Stimulated activated effector memory CD8-positive, alpha-beta T cell treated with anti-CD3 and anti-CD28 coated beads, Interleukin-12 subunit alpha, Interleukin-12 subunit beta, amount 100 ng/mL, for 72 hours (primary cell): ENCODE measurements around the gene CHRND.
"Not testable (repeated sequence)": the region's sequence is repeated elsewhere in the genome, so short reads cannot be mapped to it uniquely, and the experiment has no call there.

ENCODE experiments used
- ATAC-seq: fragments of 150-1000 bp; cut with Tn5 transposase; 2 replicates; pipeline ENCODE4 v1.10.0; 2021
- DNase-seq, 2 donors: peaks; one replicate each; pipeline ENCODE4 v3.0.0; 2021 to 2022; ENCODE audit warnings: low spot score in 2 of 2
- H3K27ac Mint-ChIP-seq: one replicate; pipeline ENCODE4 v1.8.0; 2022; ENCODE audit warnings: mild to moderate bottlenecking, mixed read lengths
- H3K36me3 Mint-ChIP-seq: one replicate; pipeline ENCODE4 v1.8.0; 2022; ENCODE audit warnings: mild to moderate bottlenecking, mixed read lengths
- H3K4me1 Mint-ChIP-seq: one replicate; pipeline ENCODE4 v1.8.0; 2022; ENCODE audit warnings: mixed read lengths
- H3K4me3 Mint-ChIP-seq: one replicate; pipeline ENCODE4 v1.8.0; 2022; ENCODE audit warnings: mild to moderate bottlenecking, mixed read lengths
- H3K9me3 Mint-ChIP-seq: one replicate; pipeline ENCODE4 v1.8.0; 2022; ENCODE audit warnings: mixed read lengths

Gene CHRND

DNA sequence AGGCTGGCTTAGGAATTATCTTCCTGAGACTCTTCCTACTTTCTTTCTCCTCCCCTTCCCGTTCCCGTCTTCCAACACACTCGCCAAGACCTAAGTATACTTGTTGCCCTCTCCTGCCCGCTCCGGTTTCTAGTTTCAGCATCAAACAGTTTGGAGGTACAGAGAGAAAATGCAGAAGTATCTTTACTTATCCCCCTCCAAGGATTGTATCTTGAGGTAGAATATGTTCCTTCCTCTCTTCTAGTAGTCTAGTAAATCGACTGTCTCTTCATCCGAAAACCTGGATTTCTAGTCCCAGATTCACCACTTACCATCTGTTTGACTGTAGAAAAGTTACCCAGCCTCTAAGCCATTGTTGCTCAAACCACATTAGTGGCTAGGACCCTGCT is 25.3 kb downstream of the CHRND start:
- H3K4me3 Mint-ChIP-seq = peak overlapping the region; percentile 89
- H3K4me1 Mint-ChIP-seq = peaks cover 73% of the 10 kb centered on the region
- peak overlapping the region; percentile 98 for H3K27ac Mint-ChIP-seq
- peaks cover 57% of the 10 kb centered on the region for H3K36me3 Mint-ChIP-seq
- DNase-seq (no peak), ATAC-seq (no peak)
- H3K9me3 Mint-ChIP-seq = no peaks in the 10 kb centered on the region

DNA sequence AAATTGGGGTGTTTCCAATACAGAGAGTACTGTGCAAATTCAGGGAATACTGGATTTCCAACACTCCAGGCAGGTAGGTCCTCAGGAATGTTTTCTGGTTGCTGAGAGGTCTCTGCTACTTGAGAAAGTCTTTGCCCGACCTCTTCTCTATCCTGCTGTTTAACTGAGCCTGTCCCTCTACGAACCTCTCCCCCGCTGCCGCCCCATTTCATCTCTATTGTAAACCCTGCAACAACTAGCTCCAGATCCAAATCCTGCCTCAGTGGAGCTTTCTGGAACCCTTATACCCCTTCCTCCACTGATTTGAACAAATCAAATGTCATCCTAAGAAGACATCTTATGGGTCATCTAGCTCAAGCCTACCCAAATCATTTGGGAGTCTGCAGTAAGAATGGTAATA is 25.8 kb downstream of the CHRND start:
- DNase-seq (no peak), ATAC-seq (no peak)
- Mint-ChIP-seq H3K27ac (peak overlapping the region; percentile 98), H3K4me1 (peaks cover 71% of the 10 kb centered on the region), H3K9me3 (no peaks in the 10 kb centered on the region), H3K4me3 (peak overlapping the region; percentile 89), H3K36me3 (peaks cover 57% of the 10 kb centered on the region)

DNA sequence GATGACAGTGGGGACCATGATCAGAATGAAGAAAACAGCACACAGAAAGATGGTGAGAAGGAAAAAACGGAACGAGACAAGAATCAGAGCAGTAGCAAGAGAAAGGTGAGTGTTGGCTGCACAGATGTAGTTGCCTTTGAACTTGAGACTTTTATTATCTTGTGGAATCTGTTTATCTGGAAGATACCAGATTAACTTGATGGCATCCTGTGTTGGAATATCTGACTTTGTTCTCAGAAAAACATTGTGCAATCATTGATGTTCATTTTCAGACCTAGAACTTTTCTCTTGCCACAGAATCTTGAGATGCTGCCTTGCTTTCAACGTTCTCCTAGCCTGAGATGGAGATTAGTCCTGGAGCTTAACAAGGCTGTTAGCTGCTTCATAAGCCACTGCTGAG is 30.5 kb downstream of the CHRND start:
- no peaks in the 10 kb centered on the region for H3K9me3 Mint-ChIP-seq
- ATAC-seq (no peak), DNase-seq (no peak)
- peak overlapping the region; percentile 35 for H3K27ac Mint-ChIP-seq
- peaks cover 81% of the 10 kb centered on the region for H3K36me3 Mint-ChIP-seq
- H3K4me1 Mint-ChIP-seq = peaks cover 45% of the 10 kb centered on the region
- no peak overlapping the region for H3K4me3 Mint-ChIP-seq

DNA sequence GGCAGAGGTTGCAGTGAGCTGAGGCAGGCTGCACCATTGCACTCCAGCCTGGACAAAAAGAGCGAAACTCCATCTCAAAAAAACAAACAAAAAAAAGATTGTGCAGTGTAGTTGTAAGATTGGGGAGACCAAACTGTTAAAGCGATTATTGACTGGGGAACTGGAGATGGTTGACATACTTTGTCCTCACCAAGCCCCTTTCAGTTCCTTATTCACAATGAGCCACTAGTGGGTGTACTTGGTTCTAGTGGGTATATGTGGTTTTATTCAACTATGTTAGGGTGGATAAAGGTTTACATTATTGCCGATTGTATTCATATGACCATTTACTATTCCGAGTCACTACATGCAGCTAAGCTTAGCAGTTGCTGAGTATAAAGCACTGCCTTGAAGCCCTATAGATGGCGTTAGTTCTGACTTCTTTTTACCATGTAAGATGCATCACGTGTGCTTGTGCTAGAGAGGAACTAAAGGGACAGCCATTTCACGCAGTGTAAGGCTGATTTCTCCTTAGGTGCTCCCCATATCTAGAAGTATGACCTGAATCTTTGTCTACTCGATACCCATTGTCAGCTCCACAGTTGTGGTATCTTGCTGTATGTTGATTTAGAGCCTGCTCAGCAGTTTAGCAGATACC is 36.7 kb downstream of the CHRND start:
- ATAC-seq (no peak), DNase-seq (no peak)
- Mint-ChIP-seq H3K4me1 (no peaks in the 10 kb centered on the region), H3K27ac (no peak overlapping the region), H3K36me3 (peaks cover 99% of the 10 kb centered on the region), H3K4me3 (no peak overlapping the region), H3K9me3 (no peaks in the 10 kb centered on the region)

DNA sequence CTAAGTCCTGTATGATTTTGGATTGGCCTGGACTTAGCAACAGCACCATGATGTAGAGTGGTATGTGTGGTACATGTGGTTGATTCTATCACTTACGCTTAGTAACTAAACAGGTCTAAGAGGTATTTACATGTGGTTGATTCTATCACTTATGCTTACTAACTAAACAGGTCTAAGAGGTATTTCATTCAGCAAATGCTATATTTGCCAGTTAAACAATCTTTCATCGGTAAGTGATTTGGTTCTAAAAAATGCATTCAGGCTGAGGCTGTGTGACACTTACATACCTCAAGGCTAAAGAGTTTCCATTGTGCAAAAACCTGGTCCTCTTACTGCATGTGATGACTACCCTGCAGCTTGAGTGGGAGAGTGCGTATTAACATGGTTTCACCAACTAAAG is 37.6 kb downstream of the CHRND start:
- no peak for DNase-seq
- Mint-ChIP-seq H3K4me3 (no peak overlapping the region), H3K4me1 (no peaks in the 10 kb centered on the region), H3K9me3 (no peaks in the 10 kb centered on the region), H3K27ac (no peak overlapping the region), H3K36me3 (peaks cover 99% of the 10 kb centered on the region)
- ATAC-seq = peak; percentile 55

DNA sequence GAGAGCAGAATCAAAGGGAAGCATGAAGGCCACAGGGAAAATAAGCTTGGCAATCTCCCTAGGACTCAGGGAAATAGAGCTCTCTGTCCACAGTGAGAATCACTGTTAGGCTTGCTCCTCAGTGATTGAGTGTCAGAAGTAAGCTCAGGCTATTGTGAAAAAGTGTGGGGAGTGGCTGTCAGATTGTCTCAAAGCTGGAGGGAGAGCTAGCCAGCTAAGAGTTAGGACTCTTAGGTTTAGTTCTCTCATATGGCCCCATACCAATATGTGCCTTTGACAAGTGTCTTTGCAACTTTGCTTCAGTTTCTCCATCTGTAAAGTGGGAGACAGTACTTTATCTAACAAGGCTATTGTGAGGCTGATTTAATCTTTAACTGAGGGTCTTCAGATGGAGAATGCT is 41.8 kb downstream of the CHRND start:
- no peak overlapping the region for H3K27ac Mint-ChIP-seq
- no peak for ATAC-seq

DNA sequence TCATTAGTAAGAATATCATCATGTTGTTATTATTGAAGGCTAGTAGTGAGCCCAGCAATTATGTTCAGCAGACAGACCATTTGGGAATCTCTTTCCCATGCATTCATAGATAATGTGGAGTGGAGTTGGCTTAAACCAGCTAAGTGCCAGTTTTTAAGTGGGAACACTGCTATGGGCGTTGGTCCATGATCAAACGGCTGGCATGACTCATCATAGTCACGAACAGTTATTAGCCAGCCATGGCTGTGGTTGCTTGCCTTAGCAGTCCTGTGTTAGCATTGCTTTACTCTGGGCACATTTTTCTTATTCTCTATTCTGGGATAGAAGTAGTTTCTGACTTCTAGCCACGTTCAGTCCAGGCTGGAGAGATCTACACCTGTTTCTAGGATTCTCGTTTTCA is 42.2 kb downstream of the CHRND start:
- no peaks in the 10 kb centered on the region for H3K4me1 Mint-ChIP-seq
- no peak overlapping the region for H3K4me3 Mint-ChIP-seq
- H3K27ac Mint-ChIP-seq = no peak overlapping the region
- DNase-seq (no peak), ATAC-seq (no peak)
- H3K9me3 Mint-ChIP-seq = no peaks in the 10 kb centered on the region
- H3K36me3 Mint-ChIP-seq = peaks cover 100% of the 10 kb centered on the region

More for the DNA sequence above, 41.8 kb downstream of the CHRND start:
- peaks cover 100% of the 10 kb centered on the region for H3K36me3 Mint-ChIP-seq
- H3K9me3 Mint-ChIP-seq = no peaks in the 10 kb centered on the region
- DNase-seq = no peak
- no peak overlapping the region for H3K4me3 Mint-ChIP-seq
- no peaks in the 10 kb centered on the region for H3K4me1 Mint-ChIP-seq

DNA sequence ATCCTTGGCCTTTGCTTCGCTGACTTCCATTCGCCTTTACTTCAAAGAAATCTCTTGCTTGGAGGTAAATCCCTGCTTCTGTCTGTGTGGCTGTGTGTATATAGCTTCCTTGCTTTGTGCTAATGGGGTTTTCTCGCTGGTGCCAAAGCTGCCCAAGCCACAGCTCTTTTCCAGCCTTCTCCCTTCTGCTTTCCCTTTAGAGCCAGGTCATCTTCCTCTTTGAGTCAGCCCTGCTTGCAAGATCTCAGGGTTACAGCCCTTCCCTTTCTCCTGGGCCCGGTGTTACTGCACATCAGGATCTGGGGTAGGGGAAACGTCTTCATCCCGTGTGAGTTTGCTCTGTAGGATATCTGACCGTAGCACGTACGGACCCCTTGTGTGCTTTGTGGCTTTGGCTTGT is 43.6 kb downstream of the CHRND start:
- DNase-seq (no peak), ATAC-seq (no peak)
- Mint-ChIP-seq H3K27ac (no peak overlapping the region), H3K36me3 (peaks cover 100% of the 10 kb centered on the region), H3K4me1 (no peaks in the 10 kb centered on the region), H3K4me3 (no peak overlapping the region), H3K9me3 (no peaks in the 10 kb centered on the region)

DNA sequence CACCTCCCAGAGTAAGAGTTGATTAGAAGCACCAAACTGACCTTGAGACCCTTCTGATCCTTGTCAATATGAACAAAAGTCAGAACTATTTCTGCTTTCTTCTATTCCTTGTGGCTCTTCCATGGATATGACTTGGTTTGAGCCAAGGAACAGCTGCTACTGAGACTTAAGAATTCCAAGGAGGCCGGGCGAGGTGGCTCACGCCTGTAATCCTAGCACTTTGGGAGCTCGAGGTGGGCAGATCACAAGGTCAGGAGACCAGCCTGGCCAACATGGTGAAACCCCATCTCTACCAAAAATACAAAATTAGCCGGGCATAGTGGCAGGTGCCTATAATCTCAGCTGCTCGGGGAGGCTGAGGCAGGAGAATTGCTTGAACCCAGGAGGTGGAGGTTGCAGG is 44.5 kb downstream of the CHRND start:
- H3K27ac Mint-ChIP-seq, H3K4me1 Mint-ChIP-seq, H3K9me3 Mint-ChIP-seq, DNase-seq, H3K4me3 Mint-ChIP-seq, ATAC-seq: not testable (repeated sequence)
- peaks cover 100% of the 10 kb centered on the region for H3K36me3 Mint-ChIP-seq

DNA sequence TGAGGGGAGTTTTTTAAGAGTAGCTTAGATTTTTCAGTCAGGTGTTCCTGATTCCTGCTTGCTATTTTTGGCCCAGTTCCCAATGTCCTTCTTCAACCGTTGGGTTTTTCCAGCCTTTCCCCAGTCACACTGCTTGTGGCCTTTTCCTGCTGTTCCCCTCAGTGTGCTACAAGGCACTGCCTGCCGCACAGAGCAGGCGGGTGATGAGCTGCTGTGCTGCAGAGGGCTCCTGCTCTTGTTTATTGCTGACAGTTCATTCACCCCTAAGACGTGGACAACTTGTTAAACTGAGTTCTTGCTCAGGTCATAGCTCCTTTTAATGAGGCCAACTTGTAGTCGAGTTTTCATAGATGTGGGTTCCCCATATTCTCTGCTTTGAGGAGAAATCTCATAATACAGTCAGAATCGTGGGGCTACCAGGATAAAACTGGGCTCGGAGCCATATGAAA is 45.1 kb downstream of the CHRND start:
- H3K9me3 Mint-ChIP-seq = no peaks in the 10 kb centered on the region

DNA sequence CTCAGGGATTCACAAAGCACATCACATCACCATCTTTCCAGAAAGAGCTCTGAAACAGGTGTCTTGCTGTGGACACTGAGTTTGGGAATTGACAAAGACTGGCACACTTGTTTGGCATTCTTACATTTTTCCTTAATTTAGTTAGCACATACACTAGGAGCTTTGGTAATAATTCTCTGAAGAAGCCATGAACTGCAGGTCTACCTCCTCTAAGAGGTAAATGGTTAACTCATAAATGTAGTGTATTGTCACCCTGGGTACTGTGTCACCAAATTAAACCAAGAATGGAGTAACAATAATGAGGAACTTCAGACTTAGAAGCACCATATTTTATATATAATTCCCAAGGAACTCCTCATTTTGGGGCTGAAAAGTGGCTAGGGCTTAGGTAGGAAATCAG is 47.1 kb downstream of the CHRND start:
- Mint-ChIP-seq H3K36me3 (peaks cover 86% of the 10 kb centered on the region), H3K9me3 (no peaks in the 10 kb centered on the region), H3K4me1 (no peaks in the 10 kb centered on the region), H3K4me3 (no peak overlapping the region), H3K27ac (no peak overlapping the region)
- no peak for ATAC-seq
- DNase-seq = no peak

More for the DNA sequence above, 45.1 kb downstream of the CHRND start:
- H3K4me1 Mint-ChIP-seq = no peaks in the 10 kb centered on the region
- no peak overlapping the region for H3K4me3 Mint-ChIP-seq
- DNase-seq = no peak
- H3K27ac Mint-ChIP-seq = peak overlapping the region; percentile 12
- peaks cover 98% of the 10 kb centered on the region for H3K36me3 Mint-ChIP-seq
- no peak for ATAC-seq

DNA sequence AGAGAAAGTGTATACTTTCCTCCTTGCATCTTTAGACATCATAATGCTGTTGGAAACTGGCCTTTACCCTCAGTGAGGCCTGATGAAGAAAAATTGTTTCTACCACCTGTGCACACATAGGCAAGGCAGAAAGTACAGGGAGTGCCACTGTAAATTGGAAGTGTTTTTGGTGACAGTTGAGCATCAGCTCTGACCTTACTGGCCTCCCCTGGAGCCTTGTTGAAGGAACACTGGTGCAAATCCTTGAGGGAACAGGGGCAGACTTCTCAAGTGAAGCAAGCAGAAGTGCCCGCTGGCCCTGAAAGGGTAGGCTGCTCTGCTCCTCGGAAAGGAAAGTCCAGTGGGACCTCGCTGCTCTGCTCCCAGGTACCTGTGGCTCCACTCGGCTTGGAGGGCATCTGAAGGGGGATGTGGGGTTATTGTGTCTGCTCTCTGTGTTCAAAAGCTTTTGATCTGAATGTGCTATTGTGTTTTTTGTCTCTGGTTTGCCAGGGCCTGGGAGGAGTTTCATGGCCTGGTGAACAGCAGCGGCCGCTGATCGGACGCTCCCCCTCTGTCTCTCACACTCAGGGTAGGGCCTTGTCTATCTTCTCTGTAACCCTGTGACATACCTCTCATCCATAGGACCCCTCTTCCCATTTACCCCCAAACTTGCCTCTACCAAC is 47.9 kb downstream of the CHRND start:
- H3K9me3 Mint-ChIP-seq = no peaks in the 10 kb centered on the region
- H3K27ac Mint-ChIP-seq = peak overlapping the region; percentile 45
- DNase-seq = no peak
- H3K36me3 Mint-ChIP-seq = peaks cover 81% of the 10 kb centered on the region
- no peak for ATAC-seq
- no peak overlapping the region for H3K4me3 Mint-ChIP-seq
- no peaks in the 10 kb centered on the region for H3K4me1 Mint-ChIP-seq

DNA sequence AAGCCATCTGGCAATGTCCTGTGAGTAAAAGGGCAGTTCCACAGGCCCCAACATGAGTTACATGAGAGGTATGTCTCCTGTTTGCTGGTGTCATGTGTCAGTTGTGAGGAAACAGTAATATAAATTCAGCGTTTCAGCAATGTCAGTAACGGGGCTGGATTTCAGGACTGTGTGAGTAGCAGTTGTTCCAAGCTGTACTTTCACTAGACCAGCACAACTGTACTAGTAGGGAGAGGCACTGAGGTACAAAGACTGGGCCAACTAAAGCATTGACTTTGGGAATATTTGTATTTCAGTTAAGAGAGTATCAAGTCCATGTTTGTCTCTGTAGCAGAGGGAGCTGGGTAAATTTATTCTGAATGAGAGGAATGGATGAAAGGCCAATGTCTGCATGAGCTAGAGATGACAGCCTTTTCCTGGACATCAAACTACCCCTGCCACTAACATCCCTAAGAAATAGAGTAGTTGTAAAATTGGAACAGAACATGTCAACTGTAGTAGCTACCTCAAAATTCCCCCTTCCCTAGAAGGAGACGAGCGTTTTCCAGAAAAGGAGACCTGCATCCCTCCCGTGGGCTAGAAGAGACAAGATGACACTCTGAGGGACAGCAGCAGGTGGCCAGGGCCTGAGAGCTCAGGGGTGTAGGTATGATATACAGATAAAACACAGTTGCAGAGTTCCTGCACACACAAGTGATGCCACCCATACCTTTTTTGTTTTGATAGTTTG is 48.9 kb downstream of the CHRND start:
- Mint-ChIP-seq H3K9me3 (no peaks in the 10 kb centered on the region), H3K4me1 (peaks cover 1% of the 10 kb centered on the region), H3K4me3 (no peak overlapping the region), H3K36me3 (peaks cover 72% of the 10 kb centered on the region), H3K27ac (peak overlapping the region; percentile 45)
- ATAC-seq = no peak
- DNase-seq = no peak

DNA sequence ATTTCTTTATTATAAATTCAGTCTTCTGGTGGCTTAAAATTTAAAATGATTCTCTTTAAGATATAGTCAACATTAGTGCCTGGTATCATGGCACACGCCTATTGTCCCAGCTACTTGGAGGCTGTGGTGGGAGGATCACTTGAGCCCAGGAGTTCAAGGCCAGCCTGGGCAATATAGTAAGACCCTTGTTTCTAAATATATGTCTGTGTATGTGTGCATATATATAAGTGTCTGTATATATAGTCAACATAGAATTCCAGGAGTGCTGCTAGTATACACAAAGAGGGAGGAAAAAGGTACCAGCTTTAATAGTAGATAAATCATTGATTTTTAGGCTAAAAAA is 49.4 kb downstream of the CHRND start:
- Mint-ChIP-seq H3K4me1 (peaks cover 7% of the 10 kb centered on the region), H3K36me3 (peaks cover 71% of the 10 kb centered on the region), H3K9me3 (no peaks in the 10 kb centered on the region), H3K27ac (no peak overlapping the region), H3K4me3 (no peak overlapping the region)
- ATAC-seq (no peak), DNase-seq (no peak)

DNA sequence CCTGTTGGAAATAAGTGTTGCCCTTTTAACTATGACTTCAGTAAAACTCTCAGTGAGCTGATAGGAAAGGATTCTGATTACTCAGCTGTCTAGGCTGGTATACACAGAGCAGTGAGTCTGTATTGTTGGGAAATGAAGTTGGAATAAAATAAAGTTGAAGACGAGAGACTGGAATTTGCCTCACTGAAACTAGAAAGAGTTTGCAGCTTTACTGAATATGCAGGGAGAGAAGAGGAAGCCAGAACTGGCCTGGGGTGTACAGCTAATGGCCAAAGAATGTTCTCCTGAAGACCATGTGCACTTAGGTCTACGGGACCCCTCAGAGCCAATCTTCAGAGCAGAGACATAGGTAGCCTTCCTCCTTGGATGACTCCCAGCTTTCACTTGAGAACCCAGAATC is 51.0 kb downstream of the CHRND start:
- ATAC-seq (no peak), DNase-seq (no peak)
- Mint-ChIP-seq H3K36me3 (peaks cover 68% of the 10 kb centered on the region), H3K4me1 (peaks cover 8% of the 10 kb centered on the region), H3K4me3 (no peak overlapping the region), H3K9me3 (no peaks in the 10 kb centered on the region), H3K27ac (no peak overlapping the region)

DNA sequence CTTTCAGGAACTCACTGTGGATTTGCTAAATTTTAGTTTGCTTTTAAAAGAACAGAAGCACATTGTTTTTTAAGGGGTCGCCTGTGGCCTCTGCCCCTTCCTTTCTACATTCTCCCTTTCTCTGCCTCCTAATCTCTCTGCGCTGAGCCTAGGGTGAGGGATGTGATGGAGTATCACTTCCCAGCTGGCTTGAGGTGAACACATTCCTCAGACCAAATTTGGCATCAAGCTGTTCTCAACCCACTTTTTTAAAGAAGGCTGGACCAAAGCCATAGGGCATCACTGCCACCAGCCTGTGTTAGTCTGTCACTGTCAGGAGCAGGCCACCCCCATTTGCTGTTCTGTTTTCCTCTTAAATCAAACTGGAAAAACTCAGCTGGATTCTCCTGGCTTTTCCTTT is 51.9 kb downstream of the CHRND start:
- Mint-ChIP-seq H3K9me3 (no peaks in the 10 kb centered on the region), H3K4me3 (no peak overlapping the region), H3K4me1 (peaks cover 8% of the 10 kb centered on the region), H3K36me3 (peaks cover 66% of the 10 kb centered on the region), H3K27ac (peak overlapping the region; percentile 70)
- DNase-seq (no peak), ATAC-seq (no peak)
